Endothelial cell (in vitro differentiated cells): Measurements from ENCODE around the gene TENT4A. TPM values are rescaled to one million over a fixed set of nuclear protein-coding genes. Genes with fewer than 3 reads are reported as not detected.

Experiments
- DNase-seq: peaks from one replicate; pipeline ENCODE4 v3.0.0; 2021; ENCODE audit warnings: low spot score
- H3K27ac Mint-ChIP-seq: one replicate; pipeline ENCODE4 v1.8.0; 2021; ENCODE audit warnings: mixed read lengths, inconsistent platforms; ENCODE audit not compliant: unreplicated experiment
- H3K27me3 Mint-ChIP-seq: one replicate; pipeline ENCODE4 v1.8.0; 2021; ENCODE audit warnings: mild to moderate bottlenecking, moderate library complexity, mixed read lengths, inconsistent platforms; ENCODE audit not compliant: unreplicated experiment
- H3K36me3 Mint-ChIP-seq: one replicate; pipeline ENCODE4 v1.8.0; 2021; ENCODE audit warnings: mild to moderate bottlenecking, low read depth, mixed read lengths, inconsistent platforms; ENCODE audit not compliant: unreplicated experiment
- H3K4me1 Mint-ChIP-seq: one replicate; pipeline ENCODE4 v1.8.0; 2021; ENCODE audit warnings: mild to moderate bottlenecking, mixed read lengths, inconsistent platforms; ENCODE audit not compliant: unreplicated experiment
- H3K4me3 Mint-ChIP-seq: one replicate; pipeline ENCODE4 v1.8.0; 2021; ENCODE audit warnings: mild to moderate bottlenecking, mixed read lengths, inconsistent platforms; ENCODE audit not compliant: unreplicated experiment
- H3K9me3 Mint-ChIP-seq: one replicate; pipeline ENCODE4 v1.8.0; 2021; ENCODE audit warnings: mixed read lengths, inconsistent platforms; ENCODE audit not compliant: unreplicated experiment
- total RNA-seq: library from RNA; stranded (reverse); fragmentation: NEBNext Ultra II Directional; extraction: Animal tissue kit (Norgen Biotek cat#: 25700); gene quantifications from one replicate; pipeline ENCODE4 v1.2.1, GENCODE V29; 2021; ENCODE audit not compliant: unreplicated experiment
- TF ChIP-seq, protein P1 (sequence below): fragments of 200-600 bp; sonication (generic); IDR thresholded peaks from one replicate; pipeline ENCODE4 v1.5.0; 2021; ENCODE audit warnings: antibody characterized with exemption; ENCODE audit not compliant: unreplicated experiment

Gene TENT4A
- total RNA-seq, 1 donor from 2014 or later = 24.7 TPM

DNA sequence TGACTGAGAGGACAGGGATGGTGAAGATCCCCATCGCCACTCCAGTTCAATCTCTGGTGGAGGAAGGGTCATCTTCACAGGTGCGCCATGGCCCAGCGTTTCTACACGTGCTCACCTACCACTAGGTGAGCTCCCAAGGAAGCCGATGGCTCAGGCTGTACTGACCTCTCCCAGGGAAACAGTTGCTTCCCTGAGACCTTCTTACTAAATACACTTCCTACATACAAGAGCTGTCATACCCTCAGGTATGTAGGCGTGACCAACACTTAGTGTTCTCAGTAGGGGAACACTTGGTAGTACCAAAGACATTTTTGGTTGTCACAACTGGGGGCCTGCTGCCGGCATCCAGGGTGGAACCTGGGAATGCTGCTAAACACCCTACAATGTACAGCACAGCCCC, 75.2 kb downstream of the TENT4A start:
- TF ChIP-seq, protein P1, sequence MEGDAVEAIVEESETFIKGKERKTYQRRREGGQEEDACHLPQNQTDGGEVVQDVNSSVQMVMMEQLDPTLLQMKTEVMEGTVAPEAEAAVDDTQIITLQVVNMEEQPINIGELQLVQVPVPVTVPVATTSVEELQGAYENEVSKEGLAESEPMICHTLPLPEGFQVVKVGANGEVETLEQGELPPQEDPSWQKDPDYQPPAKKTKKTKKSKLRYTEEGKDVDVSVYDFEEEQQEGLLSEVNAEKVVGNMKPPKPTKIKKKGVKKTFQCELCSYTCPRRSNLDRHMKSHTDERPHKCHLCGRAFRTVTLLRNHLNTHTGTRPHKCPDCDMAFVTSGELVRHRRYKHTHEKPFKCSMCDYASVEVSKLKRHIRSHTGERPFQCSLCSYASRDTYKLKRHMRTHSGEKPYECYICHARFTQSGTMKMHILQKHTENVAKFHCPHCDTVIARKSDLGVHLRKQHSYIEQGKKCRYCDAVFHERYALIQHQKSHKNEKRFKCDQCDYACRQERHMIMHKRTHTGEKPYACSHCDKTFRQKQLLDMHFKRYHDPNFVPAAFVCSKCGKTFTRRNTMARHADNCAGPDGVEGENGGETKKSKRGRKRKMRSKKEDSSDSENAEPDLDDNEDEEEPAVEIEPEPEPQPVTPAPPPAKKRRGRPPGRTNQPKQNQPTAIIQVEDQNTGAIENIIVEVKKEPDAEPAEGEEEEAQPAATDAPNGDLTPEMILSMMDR = no peak
- Mint-ChIP-seq H3K4me3 (no peak overlapping the region), H3K9me3 (no peaks in the 10 kb centered on the region), H3K27ac (no peak overlapping the region), H3K4me1 (peaks cover 13% of the 10 kb centered on the region), H3K27me3 (peaks cover 9% of the 10 kb centered on the region), H3K36me3 (no peaks in the 10 kb centered on the region)
- DNase-seq = no peak

DNA sequence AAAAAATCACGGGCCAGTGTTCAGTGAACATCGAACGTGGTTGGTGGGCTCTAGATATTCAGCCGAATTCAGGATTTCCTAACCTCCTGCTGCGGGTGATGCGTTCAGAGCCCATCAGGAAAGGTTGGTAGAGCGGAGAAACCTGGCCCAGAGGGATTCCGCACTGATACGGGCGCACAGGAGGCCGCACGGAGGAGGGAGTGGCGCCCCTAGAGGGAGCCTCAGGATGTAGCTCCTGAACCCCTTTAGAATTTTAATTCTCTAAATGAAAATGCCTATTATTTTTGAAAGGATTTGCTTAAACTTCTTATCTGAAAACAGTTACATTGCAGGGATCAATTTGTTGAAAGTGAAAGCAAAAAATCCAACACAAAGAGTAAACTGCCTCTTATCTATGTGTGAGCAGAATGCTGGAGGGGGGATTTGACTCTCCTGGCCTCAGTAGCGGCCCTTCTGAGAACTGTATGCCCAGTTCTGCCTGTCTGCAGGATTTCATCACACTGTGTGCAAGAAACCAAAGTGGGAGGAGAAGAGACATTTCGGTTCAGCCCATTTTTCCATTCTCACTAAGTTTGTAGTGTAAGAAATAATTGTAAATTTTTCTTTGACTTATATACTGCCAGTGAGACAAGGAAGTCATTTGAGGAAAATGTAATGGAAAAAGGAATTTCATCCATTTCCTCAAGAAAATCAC, 75.9 kb downstream of the TENT4A start:
- H3K36me3 Mint-ChIP-seq = no peaks in the 10 kb centered on the region
- H3K4me3 Mint-ChIP-seq = no peak overlapping the region
- peaks cover 15% of the 10 kb centered on the region for H3K4me1 Mint-ChIP-seq

DNA sequence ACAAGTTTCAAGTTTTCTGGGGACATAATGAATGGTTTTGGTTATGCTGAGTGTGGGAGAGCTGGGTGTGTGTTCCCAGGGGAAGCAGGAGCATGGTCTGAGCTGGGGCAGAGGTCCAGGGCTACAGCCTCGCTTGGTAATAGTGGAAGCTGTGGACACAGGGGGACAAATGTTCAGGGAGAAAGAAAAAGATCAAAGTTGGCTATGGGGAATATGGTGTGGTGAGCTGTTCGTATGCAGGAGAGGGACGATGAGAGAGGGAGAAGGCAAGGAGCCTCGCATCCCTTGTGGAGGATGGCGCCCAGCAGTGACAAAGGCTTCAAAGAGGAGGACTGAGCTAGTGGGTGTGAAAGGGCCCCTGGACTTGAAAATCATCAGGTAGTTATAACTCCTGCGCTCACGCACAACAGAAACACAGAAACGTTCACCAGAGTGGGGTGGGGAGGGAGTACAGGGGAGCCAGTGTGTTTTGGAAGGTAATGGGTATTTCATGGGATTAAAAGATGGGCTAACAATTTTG, 77.2 kb downstream of the TENT4A start:
- peaks cover 7% of the 10 kb centered on the region for H3K27me3 Mint-ChIP-seq
- no peak for DNase-seq
- no peak overlapping the region for H3K27ac Mint-ChIP-seq
- no peaks in the 10 kb centered on the region for H3K36me3 Mint-ChIP-seq
- H3K4me3 Mint-ChIP-seq = no peak overlapping the region
- TF ChIP-seq, protein P1 = no peak
- no peaks in the 10 kb centered on the region for H3K9me3 Mint-ChIP-seq
- peaks cover 15% of the 10 kb centered on the region for H3K4me1 Mint-ChIP-seq

More for the DNA sequence above, 75.9 kb downstream of the TENT4A start:
- DNase-seq = no peak
- no peak overlapping the region for H3K27ac Mint-ChIP-seq
- peaks cover 9% of the 10 kb centered on the region for H3K27me3 Mint-ChIP-seq
- TF ChIP-seq, protein P1 = no peak
- no peaks in the 10 kb centered on the region for H3K9me3 Mint-ChIP-seq

DNA sequence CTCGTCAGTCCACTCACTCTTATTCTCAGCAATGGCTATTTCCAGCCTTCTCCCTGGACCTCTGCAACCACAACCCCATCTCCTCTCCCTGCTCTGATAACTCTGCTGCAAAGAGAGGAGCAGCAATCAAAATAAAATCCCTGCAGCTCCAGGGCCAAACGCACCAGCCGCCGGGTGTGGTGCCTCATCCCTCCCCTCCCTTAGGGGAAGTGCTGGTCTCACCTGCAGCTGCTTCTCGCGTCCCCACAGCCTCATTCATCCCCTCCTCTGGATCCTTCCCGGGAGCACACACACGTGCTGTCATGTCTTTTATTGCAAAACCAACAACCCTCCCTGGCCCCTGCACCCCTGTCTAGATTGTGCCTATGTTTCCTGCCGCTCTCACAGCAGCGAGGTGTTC, 77.8 kb downstream of the TENT4A start:
- no peak for DNase-seq
- Mint-ChIP-seq H3K9me3 (no peaks in the 10 kb centered on the region), H3K4me1 (peaks cover 15% of the 10 kb centered on the region), H3K4me3 (no peak overlapping the region), H3K36me3 (no peaks in the 10 kb centered on the region), H3K27ac (no peak overlapping the region), H3K27me3 (peaks cover 7% of the 10 kb centered on the region)
- TF ChIP-seq, protein P1 = no peak

DNA sequence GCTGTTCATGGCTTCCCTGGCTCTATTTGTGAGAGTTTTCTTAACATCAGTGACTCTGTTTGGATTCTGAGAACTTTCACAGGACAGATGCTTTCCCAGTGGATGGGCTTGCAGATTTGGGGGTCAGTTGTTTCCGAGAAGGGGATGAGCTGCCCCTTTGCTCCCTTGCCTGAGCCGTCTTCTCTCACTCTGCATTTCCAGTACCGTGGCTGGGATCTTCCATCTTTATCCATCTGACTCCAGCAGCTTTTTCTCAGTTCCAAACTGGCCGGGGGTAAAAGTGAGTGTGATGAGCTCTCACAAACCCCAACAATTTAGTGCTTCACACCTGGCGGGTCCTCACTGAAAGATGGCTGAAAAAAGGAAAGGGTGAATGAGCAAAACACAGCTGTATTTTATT, 79.1 kb downstream of the TENT4A start:
- H3K36me3 Mint-ChIP-seq = no peaks in the 10 kb centered on the region
- DNase-seq = no peak
- no peak overlapping the region for H3K4me3 Mint-ChIP-seq
- H3K9me3 Mint-ChIP-seq = no peaks in the 10 kb centered on the region
- H3K27me3 Mint-ChIP-seq = peaks cover 7% of the 10 kb centered on the region
- TF ChIP-seq, protein P1 = no peak
- H3K27ac Mint-ChIP-seq = no peak overlapping the region
- peaks cover 15% of the 10 kb centered on the region for H3K4me1 Mint-ChIP-seq
